ENCODE measurements around the gene PLEKHA6.

The PLEKHA6 gene

DNA sequence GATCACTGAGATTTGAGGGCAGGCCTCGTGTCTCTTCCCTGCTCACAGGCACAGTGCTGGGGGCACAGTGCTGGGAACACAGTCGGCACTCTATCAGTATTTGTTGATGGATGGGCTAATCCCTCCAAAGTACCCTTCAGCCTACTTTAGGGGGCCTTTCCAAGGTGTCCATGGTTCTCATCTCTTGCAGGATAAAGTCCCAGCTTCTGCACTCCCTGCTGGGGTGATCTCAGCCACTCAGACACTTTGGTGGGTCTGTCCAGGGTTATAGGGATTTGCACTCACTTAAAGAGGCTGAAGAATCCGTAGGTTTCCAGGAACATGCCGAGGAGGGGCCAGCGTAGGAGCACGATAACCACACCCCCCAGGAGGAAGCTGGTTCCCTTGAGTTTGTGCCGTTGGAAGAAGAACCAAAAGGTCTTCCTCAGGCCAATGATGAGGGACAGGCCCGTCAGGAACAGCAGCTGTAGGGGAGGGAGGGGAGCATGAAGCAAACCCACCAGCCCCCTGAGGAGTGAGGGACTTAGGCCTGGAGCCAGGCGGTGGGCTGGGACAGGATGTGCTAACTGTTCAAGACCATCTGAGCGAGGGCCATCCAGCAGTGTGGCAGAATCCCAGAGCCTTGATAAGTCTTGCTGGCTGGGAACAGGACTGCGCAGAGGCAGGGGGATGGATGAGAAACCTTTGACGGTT lies 158.2 kb downstream of the PLEKHA6 start:
- DNase-seq (ENCODE audit: extremely low spot score, insufficient read length, low read depth), result no peak
- FAIRE-seq, result no peak

DNA sequence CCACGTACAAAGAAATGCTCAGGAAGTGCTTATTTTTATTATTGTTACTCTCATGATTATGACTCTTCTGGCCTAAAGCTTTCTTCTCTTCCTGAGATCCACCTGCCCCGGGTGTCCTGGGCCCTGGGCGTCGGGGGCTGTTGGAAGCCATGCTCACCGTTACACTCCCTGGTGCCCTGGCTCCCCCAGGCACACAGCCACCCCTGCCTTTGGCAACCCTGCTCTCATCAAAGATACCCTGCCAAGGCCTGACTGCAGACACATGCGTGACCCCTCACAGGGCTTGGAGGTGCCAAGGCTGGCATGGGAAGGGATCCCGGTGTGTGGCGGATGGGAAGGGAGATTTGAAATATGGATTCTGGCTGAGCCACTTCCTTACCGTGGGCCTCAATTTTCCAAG lies 160.2 kb downstream of the PLEKHA6 start:
- no peak for FAIRE-seq
- no peak for DNase-seq (ENCODE audit: extremely low spot score, insufficient read length, low read depth)

DNA sequence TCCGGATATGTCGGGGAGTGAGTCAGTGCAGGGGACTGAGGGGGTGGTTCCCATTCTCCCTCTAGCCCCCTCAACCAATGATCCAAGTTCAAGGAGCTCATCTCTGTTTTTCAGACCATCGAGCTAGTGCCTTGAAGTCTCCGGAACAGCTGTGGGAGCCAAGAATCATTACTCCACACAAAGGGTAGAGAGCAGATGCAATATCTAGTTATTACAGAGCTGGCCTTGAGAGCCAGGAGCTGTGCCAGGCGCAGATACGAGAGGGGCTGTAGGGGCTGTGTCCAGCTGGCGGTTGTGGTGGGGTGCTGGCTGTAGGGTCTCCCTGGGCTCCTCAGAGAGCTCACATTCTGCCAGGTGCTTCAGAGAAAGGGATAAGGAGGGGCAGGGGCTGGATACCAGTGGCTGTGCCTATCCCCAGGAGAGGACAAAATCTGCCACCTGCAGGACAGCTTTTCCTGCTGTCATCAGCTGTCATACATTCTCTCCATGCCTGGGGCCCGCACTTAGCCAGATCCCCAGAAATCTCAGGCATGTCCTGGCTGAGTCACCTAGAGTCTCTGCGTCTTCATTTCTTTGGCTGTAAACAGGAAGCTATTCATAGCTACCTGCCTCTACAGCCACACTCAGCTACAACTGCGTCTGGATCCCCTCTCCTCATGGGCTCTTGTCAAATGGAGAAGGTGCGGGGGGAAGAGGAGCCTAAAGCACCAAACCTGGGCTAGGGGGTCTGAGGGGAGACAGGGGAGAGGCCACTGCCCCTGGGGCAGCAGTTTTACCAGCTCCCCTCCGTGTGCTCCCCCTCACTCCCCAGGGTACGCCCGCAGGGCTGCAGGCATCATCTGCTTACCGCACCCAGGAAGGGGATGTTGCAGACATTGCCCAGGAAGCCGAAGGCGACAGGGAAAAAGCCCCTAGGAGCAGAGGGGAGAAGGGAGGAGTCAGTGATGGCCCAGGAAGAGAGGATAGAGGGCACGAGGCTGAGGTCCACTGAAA lies 161.1 kb downstream of the PLEKHA6 start:
- no peak for FAIRE-seq

GRCh38 chr1:204197068-204197467 lies 162.7 kb downstream of the PLEKHA6 start:
- no peak for DNase-seq (ENCODE audit: extremely low spot score, insufficient read length, low read depth)
- no peak for FAIRE-seq

More for the DNA sequence above, 161.1 kb downstream of the PLEKHA6 start:
- no peak for DNase-seq (ENCODE audit: extremely low spot score, insufficient read length, low read depth)

DNA sequence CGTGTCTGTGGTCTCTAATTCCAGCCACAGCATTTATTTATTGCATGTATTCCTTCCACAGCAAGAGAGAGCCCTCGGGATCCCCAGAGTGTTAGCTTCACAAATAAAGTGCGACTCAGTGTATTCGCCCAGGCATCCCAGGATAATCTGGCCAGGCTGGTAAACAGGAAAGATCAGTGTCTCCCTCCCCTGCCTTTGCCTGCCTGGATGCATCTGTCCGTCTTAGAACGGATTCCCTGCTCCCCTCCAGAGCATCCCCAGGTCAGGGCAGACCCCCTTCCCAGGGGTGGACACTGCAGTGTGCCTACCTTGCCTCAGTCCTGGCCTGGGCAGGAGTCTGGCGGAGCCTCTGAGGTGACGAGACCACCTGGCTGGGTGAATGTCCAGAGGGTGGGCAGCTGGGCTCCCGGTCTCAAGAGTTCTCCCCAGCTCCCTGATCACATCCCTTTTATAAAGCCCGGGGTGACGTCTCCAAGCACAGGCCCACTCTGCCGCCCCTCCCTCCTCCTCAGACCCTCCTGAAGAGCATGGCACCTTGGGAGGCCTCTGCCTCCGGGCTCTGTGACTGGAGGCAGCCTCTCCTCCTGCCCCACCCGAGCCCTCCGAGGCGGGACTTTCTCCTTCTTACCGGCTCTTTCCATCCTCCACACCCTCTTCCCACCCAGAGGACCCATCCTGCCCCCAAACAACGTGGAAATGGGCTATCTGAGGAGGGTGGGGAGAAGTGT lies 163.5 kb downstream of the PLEKHA6 start, which contains the start of gene KISS1:
KISS1 (minus strand) TSS at position 424 of the 728 bp plus-strand sequence. CDS start 3,615 bp downstream, outside the sequence.
- DNase-seq (ENCODE audit: extremely low spot score, insufficient read length, low read depth), result no peak
- FAIRE-seq, result no peak

GRCh38 chr1:204194771-204195170 lies 165.0 kb downstream of the PLEKHA6 start:
- DNase-seq (ENCODE audit: extremely low spot score, insufficient read length, low read depth), result no peak
- no peak for FAIRE-seq

DNA sequence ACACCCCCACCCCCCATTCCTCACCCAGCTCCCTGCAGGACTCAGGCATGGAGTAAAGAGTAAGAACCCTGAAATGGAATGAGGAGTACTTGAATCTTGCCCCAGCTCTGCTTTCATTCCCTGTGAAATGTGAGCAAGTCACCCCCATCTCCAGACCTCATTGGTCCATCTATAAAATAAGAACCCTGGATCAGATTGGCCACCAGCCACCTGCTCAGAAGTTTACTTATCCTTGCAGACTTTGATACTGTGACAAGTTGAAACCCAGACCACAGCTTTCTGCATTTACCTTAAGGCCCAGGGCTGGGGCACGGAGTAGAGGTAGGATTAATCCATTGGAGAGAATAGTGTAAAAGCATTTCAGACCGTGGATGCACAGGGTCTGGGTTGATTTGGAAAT lies 165.6 kb downstream of the PLEKHA6 start:
- FAIRE-seq (no peak), DNase-seq (ENCODE audit: extremely low spot score, insufficient read length, low read depth) (no peak)

DNA sequence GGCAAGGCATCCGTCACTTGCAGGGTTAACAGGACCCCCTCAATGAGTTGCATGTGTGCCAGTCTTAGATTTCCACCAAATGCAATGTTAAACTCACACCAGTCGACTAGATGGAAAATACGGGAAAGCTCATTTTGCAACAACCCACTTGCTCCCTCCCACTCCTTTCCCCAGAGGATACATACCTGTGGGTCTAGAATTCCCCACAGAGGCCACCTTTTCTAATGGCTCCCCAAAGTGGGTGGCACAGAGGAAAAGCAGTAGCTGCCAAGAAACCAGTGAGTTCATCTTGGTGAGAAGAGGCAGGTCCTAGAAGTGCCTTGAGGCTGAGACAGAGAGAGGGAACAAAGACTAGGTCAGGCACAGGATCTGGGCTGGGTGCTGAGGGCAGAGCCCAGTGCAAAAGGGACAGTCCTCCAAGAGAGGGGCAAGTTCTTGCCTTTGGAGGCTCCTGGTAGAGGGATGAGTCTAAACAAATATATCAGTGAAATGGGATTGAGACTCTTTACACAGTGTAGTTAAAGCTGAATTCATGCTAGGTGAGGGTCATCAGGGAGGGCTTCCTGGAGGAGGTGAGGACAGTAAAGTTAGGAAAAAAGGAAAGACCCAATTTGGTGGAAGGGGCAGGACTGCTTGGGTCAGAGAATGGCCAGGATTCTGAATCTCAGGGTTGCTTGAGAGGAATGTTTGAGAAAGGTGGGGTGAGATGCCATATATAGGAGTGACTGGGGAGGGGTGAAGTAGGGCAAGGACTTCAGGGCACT lies 167.0 kb downstream of the PLEKHA6 start:
- FAIRE-seq, result no peak
- no peak for DNase-seq (ENCODE audit: extremely low spot score, insufficient read length, low read depth)

DNA sequence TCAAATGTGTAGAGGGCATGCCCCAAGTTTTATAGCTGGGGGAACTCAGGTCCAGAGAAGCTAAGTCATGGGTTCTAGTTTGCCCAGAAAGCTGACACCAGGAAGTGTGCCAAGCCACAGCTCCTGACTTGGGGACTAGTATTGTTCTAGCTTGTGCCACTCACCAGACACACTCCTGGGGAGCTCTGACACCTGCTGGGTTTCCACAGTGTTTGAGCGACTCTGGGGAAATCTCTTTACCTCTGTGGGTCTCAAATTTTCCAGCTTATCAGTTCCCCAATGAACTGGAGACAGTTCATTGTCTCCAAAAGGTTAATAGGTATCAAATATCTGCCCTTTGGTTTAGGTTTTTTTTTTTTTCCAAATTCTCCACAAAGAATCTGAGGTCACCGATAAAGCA lies 167.7 kb downstream of the PLEKHA6 start:
- DNase-seq (ENCODE audit: extremely low spot score, insufficient read length, low read depth) (no peak), FAIRE-seq (no peak)

- no peak for FAIRE-seq
Observed at GRCh38 chr1:204191456-204191855, 168.3 kb downstream of the PLEKHA6 start.

DNA sequence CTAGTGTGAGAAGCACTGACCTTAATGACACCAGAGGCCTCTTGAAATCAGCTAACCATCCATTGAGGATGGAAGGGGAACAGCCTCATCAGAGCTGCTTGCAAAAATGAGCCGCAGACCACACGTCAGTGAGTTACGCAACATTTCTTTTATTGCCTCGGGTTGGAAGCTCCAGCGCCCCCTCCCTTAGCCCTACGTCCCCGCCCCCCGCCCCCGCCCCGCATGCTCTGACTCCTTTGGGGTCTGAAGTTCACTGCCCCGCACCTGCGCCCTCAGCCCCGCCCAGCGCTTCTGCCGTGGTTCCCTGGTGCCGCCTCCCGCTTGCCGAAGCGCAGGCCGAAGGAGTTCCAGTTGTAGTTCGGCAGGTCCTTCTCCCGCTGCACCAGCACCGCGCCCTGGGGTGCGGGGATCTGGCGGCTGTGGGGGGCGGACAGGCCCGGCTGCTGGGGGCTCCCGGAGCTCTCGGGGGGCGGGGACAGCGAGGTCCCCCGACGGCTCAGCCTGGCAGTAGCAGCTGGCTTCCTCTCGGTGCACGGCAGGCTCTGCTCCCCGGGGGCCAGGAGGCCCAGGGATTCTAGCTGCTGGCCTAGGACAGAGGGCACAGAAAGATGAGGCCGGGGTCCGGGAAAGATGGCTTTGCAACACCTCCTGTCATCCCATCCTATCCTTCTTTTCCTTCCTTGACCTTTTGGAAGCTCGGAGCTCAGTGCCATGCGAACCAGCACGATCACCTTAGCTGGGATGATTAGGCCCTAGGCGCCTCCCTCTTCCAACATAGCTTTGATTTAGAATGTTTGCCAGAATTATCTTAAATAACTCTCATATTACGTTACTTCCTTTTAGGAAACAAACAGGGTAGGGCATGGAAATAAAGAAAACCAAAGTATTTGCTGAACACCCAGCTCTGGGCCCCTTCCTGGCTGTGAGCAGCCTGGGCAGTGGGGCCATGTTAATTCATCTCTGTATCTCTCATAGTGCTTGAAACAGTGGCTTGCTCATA lies 169.2 kb downstream of the PLEKHA6 start:
- FAIRE-seq (no peak), DNase-seq (ENCODE audit: extremely low spot score, insufficient read length, low read depth) (no peak)

More at GRCh38 chr1:204191456-204191855, 168.3 kb downstream of the PLEKHA6 start:
- no peak for DNase-seq (ENCODE audit: extremely low spot score, insufficient read length, low read depth)

DNA sequence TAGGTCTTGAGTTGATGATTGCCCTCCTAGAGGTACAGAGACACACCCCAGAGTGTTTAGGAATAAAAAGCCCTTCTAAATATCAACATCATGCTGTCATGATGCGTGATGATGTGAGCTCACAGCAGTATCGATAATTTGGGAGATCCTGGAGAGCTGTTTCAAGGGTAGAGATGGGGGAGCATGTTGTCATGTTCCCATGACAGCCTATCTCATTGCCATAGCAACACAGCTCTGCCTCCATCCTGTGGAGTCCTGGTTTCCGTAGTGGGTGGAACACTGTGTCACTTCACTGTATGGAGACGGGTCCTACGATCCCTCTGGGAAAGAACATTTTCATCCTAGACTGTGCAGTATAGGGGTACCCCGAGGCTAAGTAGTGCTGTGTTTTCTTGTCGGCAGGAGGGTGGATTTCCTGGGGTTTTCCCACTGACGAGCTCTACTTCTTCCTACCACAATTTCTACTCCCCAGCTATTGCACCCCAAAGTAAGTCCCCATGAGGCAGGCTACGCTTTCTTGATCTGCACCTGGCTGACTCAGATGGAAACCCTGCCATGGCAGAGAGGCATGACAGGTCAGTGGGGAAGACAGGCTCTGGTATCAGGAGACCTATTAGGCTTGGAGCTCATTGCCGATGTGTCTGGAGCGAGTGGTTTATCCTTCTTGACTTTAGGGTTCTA lies 170.6 kb downstream of the PLEKHA6 start:
- FAIRE-seq (peak; percentile 55), DNase-seq (ENCODE audit: extremely low spot score, insufficient read length, low read depth) (no peak)

DNA sequence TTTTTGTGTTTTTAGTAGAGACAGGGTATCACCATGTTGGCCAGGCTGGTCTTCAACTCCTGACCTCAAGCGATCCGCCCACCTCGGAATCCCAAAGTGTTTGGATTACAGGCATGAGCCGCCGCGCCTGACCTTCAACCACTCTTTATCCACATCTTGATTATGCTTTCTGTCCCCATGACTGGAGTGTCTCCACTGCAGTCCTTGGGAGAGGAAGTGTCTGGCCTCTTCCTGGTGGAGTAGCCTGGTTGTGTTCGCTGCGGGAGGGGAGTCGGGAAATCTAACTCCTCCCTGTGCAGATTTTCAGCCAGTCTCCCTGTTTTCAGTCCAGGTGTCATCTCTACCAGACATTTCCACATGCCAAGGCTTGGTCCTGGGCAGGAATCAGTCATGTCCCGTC lies 173.1 kb downstream of the PLEKHA6 start:
- no peak for FAIRE-seq
- no peak for DNase-seq (ENCODE audit: extremely low spot score, insufficient read length, low read depth)

- FAIRE-seq (no peak), DNase-seq (ENCODE audit: extremely low spot score, insufficient read length, low read depth) (no peak)
Observed at GRCh38 chr1:204181116-204181515, 178.6 kb downstream of the PLEKHA6 start.

DNA sequence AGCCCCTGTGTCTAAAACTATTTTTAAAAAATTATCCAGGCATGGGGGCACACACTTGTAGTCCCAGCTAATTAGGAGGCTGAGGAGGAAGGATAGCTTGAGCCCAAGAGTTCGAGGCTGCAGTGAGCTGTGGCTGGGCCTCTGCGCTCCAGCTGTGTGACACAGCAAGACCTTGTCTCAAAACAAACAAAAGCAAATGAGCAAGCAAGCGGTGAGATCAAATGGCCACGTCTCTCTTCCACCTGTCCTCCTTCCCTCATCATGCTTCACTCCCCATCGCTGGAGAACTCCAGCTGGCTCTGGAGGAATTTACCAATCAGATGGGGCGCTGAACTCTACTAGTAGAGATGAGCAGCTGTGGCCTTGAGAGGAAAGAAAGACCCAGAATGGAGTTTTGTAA lies 179.6 kb downstream of the PLEKHA6 start:
- no peak for DNase-seq (ENCODE audit: extremely low spot score, insufficient read length, low read depth)

DNA sequence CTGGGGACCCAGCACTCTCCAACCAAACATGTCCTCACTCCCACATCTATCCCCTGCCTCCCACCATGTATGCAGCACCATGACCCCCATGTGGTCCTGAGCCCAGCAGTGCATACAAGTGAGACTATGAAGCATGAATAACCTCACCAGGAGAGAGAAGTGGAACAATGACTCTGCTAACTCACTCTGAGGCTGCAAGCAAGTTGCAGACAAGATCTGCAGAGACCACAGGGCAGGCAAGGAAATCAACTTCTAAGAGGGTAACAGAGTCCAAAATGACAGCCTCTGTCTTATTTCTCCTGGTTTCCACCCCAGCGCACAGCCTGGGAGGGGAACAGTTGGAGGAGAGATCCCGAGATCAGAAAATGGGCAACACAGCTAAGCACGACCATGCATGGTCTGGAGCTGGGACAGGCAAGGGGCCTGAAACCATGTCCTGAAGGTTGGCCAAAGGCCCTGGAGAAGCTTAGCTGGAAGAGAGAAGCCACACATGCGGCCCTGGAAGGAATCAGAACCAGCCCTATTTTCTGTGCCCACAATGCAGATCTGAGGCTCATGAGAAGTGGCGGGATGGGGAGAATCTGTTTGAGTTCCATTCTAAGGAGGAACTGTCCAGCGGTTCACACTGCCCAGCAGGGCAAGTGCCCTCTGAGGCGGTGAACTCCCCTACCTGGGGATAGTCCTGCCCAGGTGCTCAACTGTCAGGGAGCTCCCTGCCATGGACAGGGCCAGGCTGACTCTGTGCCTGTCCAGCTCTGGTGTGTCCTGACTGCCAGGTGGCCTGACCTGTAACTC lies 181.0 kb downstream of the PLEKHA6 start:
- FAIRE-seq (no peak), DNase-seq (ENCODE audit: extremely low spot score, insufficient read length, low read depth) (no peak)

More for the DNA sequence above, 179.6 kb downstream of the PLEKHA6 start:
- no peak for FAIRE-seq

- no peak for DNase-seq (ENCODE audit: extremely low spot score, insufficient read length, low read depth)
- no peak for FAIRE-seq
Observed at GRCh38 chr1:204177133-204177532, 182.6 kb downstream of the PLEKHA6 start.

Measured in GM18507 (cell line).